Transverse colon (tissue), 4 donors: ENCODE results near the gene CDK18. TPM values are rescaled to one million over a fixed set of nuclear protein-coding genes. Genes with fewer than 3 reads are reported as not detected.

Experiments used
- DNase-seq: peaks from one replicate; pipeline ENCODE4 v3.0.0-alpha.2; 2019
- H3K27ac ChIP-seq, 4 donors: fragments of 200-600 bp; sonication (generic); 2 replicates each; pipeline ENCODE4 v1.5.1; 2016 to 2018; ENCODE audit warnings: inconsistent platforms in 4 of 4
- H3K27me3 ChIP-seq: fragments of 200-600 bp; sonication (generic); 2 replicates; pipeline ENCODE4 v1.5.1; 2017; ENCODE audit warnings: inconsistent platforms
- H3K36me3 ChIP-seq, 4 donors: fragments of 200-600 bp; sonication (generic); 2 replicates each; pipeline ENCODE4 v1.5.1; 2017 to 2019; ENCODE audit warnings: inconsistent platforms in 4 of 4
- H3K4me1 ChIP-seq, 4 donors: fragments of 200-600 bp; sonication (generic); 2 replicates each; pipeline ENCODE4 v1.5.1; 2017 to 2020; ENCODE audit warnings: inconsistent platforms in 4 of 4
- H3K4me3 ChIP-seq, 4 donors: fragments of 200-600 bp; sonication (generic); 1 replicate in 1 of 4; 2 replicates in 3 of 4; pipeline versions ENCODE4 v1.5.1 to v1.6.1; 2017 to 2019; ENCODE audit warnings: inconsistent platforms in 4 of 4
- H3K9me3 ChIP-seq, 2 donors: fragments of 200-600 bp; sonication (generic); 2 replicates each; pipeline ENCODE4 v1.5.1; 2017 to 2019; ENCODE audit warnings: inconsistent platforms in 2 of 2
- EP300 ChIP-seq: sonication (generic); formaldehyde crosslinking; IDR thresholded peaks from one replicate; pipeline ENCODE4 v1.6.1; 2017; ENCODE audit warnings: antibody characterized with exemption, low read depth
- POLR2A ChIP-seq: fragments of 450-650 bp; IDR thresholded peaks from one replicate; pipeline ENCODE4 v1.6.1; 2016; ENCODE audit warnings: antibody characterized with exemption, mild to moderate bottlenecking, moderate library complexity
- POLR2AphosphoS5 ChIP-seq, 3 donors: sonication (generic); formaldehyde crosslinking; IDR thresholded peaks; one replicate each; pipeline ENCODE4 v1.6.1; 2016; ENCODE audit warnings: antibody characterized with exemption in 3 of 3
- WGBS, 2 donors: methylation state at CpG; one replicate each; pipeline ENCODE4 v1.1.5; 2018; ENCODE audit warnings: low coverage in 1 of 2; 5-methylcytosine and 5-hydroxymethylcytosine counted together
- in situ Hi-C, 4 donors: fragments of 200-750 bp; cut with MboI; loops; one replicate each; pipeline versions ENCODE4 v1.15.0 to v1.15.1; 2017; ENCODE audit warnings: low sequenced_read_pairs in 3 of 4, low pct_ligation_motif_present in 1 of 4, low pct_unique_long_range_greater_than_20kb in 1 of 4
- intact Hi-C: fragments of 100-400 bp; cut with DNase I; formaldehyde crosslinking; loops from one replicate; pipeline ENCODE4 v1.15.1; 2023; ENCODE audit warnings: low total_unique reads
- total RNA-seq, 4 donors: library from RNA; depleted of rRNA; stranded (reverse); fragments of >200 nt; gene quantifications; one replicate each; pipeline ENCODE4 v1.1.0, GENCODE V29; 2016
- TF ChIP-seq, protein P1 (sequence below), 5 experiments: fragments of 200-600 bp in 3 of 5; fragments of 450-650 bp in 2 of 5; sonication (generic) in 3 of 5; IDR thresholded peaks; 1 replicate in 2 of 5; 2 replicates in 3 of 5; pipeline ENCODE4 v1.5.1; 2016 to 2017; ENCODE audit warnings: antibody characterized with exemption in 5 of 5, inconsistent platforms in 3 of 5, mild to moderate bottlenecking in 2 of 5, moderate library complexity in 1 of 5

The CDK18 gene
- total RNA-seq, 4 donors from 2014 or later = 28.8 to 112 (median 33.5) TPM

DNA sequence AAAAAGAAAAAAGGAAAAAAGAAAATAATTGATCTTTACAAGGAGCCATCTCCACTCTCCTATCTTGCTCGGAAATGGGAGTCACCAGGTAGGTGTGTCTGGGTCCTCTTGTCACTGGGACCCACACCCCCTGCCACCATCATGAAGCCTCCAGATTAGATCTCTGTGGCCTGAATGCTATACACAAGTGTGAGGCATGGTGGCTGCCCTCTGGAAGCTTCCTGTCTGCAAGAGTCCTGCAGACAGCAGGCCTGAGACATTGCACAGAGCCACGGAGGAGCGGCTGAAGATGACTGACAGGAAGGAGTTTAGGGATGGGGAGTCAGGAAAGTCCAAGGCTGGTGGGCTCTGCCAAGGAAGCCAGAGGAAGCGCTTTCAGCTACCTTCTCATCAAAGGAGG lies 16.2 kb downstream of the CDK18 start:
- Histone ChIP-seq H3K9me3 (no peaks in the 10 kb centered on the region), H3K27ac (no peak overlapping the region), H3K36me3 (no peaks in the 10 kb centered on the region), H3K27me3 (no peaks in the 10 kb centered on the region), H3K4me1 (peaks cover 26 to 43% (median 35%) of the 10 kb centered on the region in 4 donors), H3K4me3 (no peak overlapping the region)
- in situ Hi-C loops (loop anchor here in 2 of 4 donors (5.0 to 10.0 kb wide), 3 partner anchors 33 to 134 kb away; no protein-coding TSS in a partner anchor), intact Hi-C loops (no loop called here)
- DNase-seq = no peak
- WGBS, 2 donors = 95 to 100% methylated on average over 1 to 4 of the region's 4 CpGs
- TF ChIP-seq, protein P1, sequence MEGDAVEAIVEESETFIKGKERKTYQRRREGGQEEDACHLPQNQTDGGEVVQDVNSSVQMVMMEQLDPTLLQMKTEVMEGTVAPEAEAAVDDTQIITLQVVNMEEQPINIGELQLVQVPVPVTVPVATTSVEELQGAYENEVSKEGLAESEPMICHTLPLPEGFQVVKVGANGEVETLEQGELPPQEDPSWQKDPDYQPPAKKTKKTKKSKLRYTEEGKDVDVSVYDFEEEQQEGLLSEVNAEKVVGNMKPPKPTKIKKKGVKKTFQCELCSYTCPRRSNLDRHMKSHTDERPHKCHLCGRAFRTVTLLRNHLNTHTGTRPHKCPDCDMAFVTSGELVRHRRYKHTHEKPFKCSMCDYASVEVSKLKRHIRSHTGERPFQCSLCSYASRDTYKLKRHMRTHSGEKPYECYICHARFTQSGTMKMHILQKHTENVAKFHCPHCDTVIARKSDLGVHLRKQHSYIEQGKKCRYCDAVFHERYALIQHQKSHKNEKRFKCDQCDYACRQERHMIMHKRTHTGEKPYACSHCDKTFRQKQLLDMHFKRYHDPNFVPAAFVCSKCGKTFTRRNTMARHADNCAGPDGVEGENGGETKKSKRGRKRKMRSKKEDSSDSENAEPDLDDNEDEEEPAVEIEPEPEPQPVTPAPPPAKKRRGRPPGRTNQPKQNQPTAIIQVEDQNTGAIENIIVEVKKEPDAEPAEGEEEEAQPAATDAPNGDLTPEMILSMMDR (IDR thresholded peaks at IDR 0.05) = no peak
- TF ChIP-seq POLR2AphosphoS5 (IDR thresholded peaks at IDR 0.05) (no peak), EP300 (no peak), POLR2A (no peak)

DNA sequence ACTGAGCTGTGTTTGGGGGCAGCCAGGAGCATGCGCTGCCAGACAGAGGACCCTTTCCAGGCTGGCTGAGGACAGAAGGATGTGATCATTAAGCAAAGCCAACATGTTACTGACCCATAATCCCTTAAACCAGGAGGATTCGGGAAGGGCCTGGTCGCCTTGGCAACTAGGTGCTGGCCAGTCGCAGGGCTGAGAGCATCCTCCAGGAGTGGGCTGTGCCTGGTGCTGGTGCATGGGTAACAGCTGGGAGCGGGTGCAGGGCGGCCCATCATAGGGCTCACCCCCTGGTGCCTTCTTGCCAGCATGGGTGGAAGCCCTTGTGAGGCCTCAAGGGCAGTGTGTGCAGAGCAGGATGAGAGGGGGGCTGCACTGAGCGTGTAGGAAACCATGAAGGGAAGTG lies 17.2 kb downstream of the CDK18 start:
- Histone ChIP-seq H3K27ac (no peak overlapping the region), H3K4me3 (no peak overlapping the region), H3K36me3 (no peaks in the 10 kb centered on the region), H3K4me1 (peaks cover 18 to 33% (median 26%) of the 10 kb centered on the region in 4 donors), H3K9me3 (no peaks in the 10 kb centered on the region), H3K27me3 (no peaks in the 10 kb centered on the region)
- WGBS, 2 donors = 84% methylated on average over 7 of the region's 7 CpGs; no CpG with 5 or more reads in 1 of the 2 donors
- in situ Hi-C loops = loop anchor here in 2 of 4 donors (5.0 to 10.0 kb wide), 3 partner anchors 34 to 133 kb away; no protein-coding TSS in a partner anchor
- TF ChIP-seq POLR2A = no peak
- TF ChIP-seq EP300 = no peak
- TF ChIP-seq, protein P1 (IDR thresholded peaks at IDR 0.05) = no peak
- no peak for TF ChIP-seq POLR2AphosphoS5 (IDR thresholded peaks at IDR 0.05)
- DNase-seq = no peak
- intact Hi-C loops = no loop called here

DNA sequence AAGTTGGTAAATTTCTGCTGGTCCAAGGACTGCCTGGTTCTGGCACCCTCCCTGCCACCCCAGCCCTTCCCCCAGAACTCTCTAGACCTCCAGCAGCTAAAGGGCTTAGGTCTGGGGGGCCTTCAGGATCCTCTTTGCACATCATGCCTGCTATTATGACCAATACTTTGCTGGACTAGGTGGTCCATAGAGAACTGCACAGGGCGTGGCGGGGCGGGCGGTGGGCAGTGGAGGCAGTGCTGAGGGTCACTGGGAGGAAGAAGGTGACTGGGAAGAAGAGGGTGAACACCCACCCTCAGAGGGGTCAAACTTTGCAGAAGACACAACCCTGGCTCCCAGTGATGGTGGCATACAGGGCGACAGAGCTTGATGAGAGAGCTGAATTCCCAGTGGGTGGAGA lies 18.2 kb downstream of the CDK18 start:
- intact Hi-C loops (no loop called here), in situ Hi-C loops (loop anchor here in 2 of 4 donors (5.0 to 10.0 kb wide), 3 partner anchors 35 to 132 kb away; no protein-coding TSS in a partner anchor)
- Histone ChIP-seq H3K4me3 (no peak overlapping the region), H3K4me1 (peaks cover 11 to 25% (median 19%) of the 10 kb centered on the region in 4 donors), H3K9me3 (no peaks in the 10 kb centered on the region), H3K27ac (no peak overlapping the region), H3K27me3 (no peaks in the 10 kb centered on the region), H3K36me3 (no peaks in the 10 kb centered on the region)
- 83 to 90% methylated on average over 1 to 5 of the region's 5 CpGs for WGBS, 2 donors
- TF ChIP-seq, protein P1 (IDR thresholded peaks at IDR 0.05) = no peak
- no peak for TF ChIP-seq POLR2A
- TF ChIP-seq EP300 = no peak
- no peak for TF ChIP-seq POLR2AphosphoS5 (IDR thresholded peaks at IDR 0.05)
- no peak for DNase-seq

DNA sequence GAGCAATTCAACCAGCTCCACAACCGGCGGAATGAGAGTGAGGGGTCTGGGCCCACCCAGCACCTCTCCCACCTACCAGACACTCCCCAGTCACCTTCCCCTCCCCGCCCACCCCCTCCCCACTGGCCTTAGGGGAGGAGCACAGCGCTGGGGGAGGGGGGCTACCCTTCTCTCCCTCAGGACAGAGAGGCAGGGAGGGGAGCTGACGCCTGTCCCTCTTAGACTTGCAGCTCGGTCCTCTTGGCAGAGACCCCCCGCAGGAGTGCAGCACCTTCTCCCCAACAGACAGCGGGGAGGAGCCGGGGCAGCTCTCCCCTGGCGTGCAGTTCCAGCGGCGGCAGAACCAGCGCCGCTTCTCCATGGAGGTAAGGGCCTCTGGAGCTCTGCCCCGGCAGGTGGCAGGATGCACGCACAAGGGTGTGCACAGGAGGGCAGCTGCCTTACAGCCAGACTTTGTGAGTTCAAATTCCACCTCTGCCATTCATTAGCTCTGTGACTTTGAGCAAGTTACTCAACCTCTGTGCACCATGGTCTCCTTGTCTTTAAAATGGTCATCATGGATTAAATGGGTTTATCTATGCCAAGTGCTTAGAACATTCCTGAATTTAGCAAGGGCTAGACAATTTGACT lies 18.9 kb downstream of the CDK18 start:
- TF ChIP-seq, protein P1 (IDR thresholded peaks at IDR 0.05) = no peak
- TF ChIP-seq POLR2A (no peak), EP300 (no peak), POLR2AphosphoS5 (IDR thresholded peaks at IDR 0.05) (no peak)
- Histone ChIP-seq H3K27me3 (no peaks in the 10 kb centered on the region), H3K36me3 (no peaks in the 10 kb centered on the region), H3K4me1 (peaks cover 11 to 20% (median 18%) of the 10 kb centered on the region in 4 donors), H3K9me3 (no peaks in the 10 kb centered on the region), H3K4me3 (no peak overlapping the region), H3K27ac (no peak overlapping the region)
- intact Hi-C loops = no loop called here
- WGBS, 2 donors = 77% methylated on average over 15 of the region's 16 CpGs; no CpG with 5 or more reads in 1 of the 2 donors
- no peak for DNase-seq
- in situ Hi-C loops = loop anchor here in 2 of 4 donors (5.0 to 10.0 kb wide), 3 partner anchors 36 to 131 kb away; no protein-coding TSS in a partner anchor
